Measurements from ENCODE around the gene NEUROD2.

NEUROD2 gene

DNA sequence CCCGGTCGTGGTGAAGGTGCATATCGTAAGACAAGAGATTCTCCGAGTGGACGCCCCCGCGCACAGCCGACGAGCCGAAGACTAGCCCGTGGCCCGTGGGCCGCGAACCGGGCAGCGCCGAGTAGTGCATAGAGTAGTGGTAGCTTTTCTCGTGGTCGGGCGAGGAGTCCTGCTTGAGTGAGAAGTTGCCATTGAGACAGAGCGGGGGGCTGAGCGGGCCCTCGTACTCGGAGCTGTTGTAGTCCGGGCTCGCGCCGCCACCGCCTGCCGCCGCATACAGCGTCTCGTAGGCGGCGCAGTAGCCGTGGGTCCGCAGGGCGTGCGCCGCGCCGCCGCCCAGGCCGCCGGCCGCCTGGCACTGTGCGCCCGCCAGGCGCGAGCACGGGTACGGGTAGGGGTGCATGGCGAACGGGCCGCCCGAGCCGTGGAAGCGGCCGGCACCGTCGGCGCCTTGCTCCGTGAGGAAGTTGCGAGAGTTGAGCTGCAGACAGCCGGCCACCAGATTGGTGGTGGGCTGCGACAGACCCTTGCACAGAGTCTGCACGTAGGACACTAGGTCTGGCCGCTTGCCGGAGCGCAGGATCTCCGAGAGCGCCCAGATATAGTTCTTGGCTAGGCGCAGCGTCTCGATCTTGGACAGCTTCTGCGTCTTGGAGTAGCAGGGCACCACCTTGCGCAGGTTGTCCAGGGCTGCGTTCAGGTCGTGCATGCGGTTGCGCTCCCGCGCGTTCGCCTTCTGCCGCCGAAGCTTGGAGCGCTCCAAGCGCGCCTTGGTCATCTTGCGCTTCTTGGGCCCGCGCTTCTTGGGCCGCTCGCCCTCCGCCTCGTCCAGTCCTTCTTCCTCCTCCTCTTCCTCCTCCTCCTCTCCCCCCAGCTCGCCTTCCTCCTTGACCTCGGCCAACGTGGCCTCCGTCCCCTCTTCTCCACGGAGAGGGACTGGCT is 2.0 kb downstream of the NEUROD2 start:
- no peak for DNase-seq (ENCODE audit: low read depth)
- H3K4me3 ChIP-seq (ENCODE audit: low read depth, low read length) = no peak overlapping the region
- no peak for TF ChIP-seq CTCF (IDR thresholded peaks at IDR 0.05; ENCODE audit: low read depth, low read length)
- TF ChIP-seq POLR2A (IDR thresholded peaks at IDR 0.05; ENCODE audit: extremely low read depth, insufficient read length) = no peak
- TF ChIP-seq, protein P1, sequence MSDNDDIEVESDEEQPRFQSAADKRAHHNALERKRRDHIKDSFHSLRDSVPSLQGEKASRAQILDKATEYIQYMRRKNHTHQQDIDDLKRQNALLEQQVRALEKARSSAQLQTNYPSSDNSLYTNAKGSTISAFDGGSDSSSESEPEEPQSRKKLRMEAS (IDR thresholded peaks at IDR 0.05; ENCODE audit: low read depth, low read length) = no peak
- TF ChIP-seq MYC (IDR thresholded peaks at IDR 0.05; ENCODE audit: low read depth, low read length) = no peak

GRCh38 chr17:39604911-39605491 is 2.7 kb downstream of the NEUROD2 start:
- no peak for DNase-seq (ENCODE audit: low read depth)
- TF ChIP-seq MYC (IDR thresholded peaks at IDR 0.05; ENCODE audit: low read depth, low read length) (no peak), CTCF (IDR thresholded peaks at IDR 0.05; ENCODE audit: low read depth, low read length) (no peak), POLR2A (IDR thresholded peaks at IDR 0.05; ENCODE audit: extremely low read depth, insufficient read length) (no peak)
- TF ChIP-seq, protein P1 (IDR thresholded peaks at IDR 0.05; ENCODE audit: low read depth, low read length) = no peak
- no peak overlapping the region for H3K4me3 ChIP-seq (ENCODE audit: low read depth, low read length)

DNA sequence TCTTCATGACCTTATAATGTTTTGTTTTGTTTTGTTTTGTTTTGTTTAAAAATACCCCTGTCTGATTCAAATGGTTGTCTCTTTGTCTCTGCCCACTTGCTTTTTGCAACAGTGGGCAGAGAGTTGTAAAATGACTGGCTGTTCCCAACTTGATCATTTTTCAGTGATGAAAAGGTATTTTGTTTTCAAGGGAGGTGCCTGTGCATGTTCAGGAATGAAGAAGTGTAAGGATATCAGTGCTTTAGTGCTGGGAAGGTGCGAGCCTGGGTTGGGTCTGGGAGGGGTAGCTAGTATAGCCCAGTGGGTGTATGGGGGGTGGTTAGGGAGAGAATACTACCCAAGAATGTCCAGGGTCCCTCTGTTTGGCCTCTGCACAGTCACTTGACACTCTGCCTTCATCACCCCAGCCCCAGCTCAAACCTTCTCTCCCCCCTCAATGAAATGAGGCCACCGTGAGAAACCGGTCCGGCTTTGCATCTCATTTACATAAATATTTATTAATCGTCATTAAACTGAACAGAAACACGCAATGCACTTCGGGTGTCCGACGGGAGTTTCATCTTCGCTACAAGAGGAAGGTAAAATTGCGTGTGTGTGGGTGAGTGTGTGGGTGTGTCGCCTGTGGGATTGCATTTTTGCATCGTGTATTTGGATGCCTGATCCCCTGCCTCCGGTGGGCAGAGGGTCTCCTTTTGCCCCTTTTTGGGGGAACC is 4.3 kb downstream of the NEUROD2 start:
- no peak for DNase-seq (ENCODE audit: low read depth)
- no peak overlapping the region for H3K4me3 ChIP-seq (ENCODE audit: low read depth, low read length)
- TF ChIP-seq CTCF (IDR thresholded peaks at IDR 0.05; ENCODE audit: low read depth, low read length) = no peak
- TF ChIP-seq MYC (IDR thresholded peaks at IDR 0.05; ENCODE audit: low read depth, low read length) = no peak
- TF ChIP-seq, protein P1 (IDR thresholded peaks at IDR 0.05; ENCODE audit: low read depth, low read length) = no peak

GRCh38 chr17:39602533-39603303 is 5.0 kb downstream of the NEUROD2 start:
- TF ChIP-seq MYC (IDR thresholded peaks at IDR 0.05; ENCODE audit: low read depth, low read length) (no peak), POLR2A (IDR thresholded peaks at IDR 0.05; ENCODE audit: extremely low read depth, insufficient read length) (no peak), CTCF (IDR thresholded peaks at IDR 0.05; ENCODE audit: low read depth, low read length) (no peak)
- TF ChIP-seq, protein P1 (IDR thresholded peaks at IDR 0.05; ENCODE audit: low read depth, low read length) = no peak

More at GRCh38 chr17:39602533-39603303, 5.0 kb downstream of the NEUROD2 start:
- no peak for DNase-seq (ENCODE audit: low read depth)
- H3K4me3 ChIP-seq (ENCODE audit: low read depth, low read length) = no peak overlapping the region

Measured in NB4 (cell line).